NCI-H446 (cell line): Measurements from ENCODE around the gene WNT4.
"Not testable (repeated sequence)": the region's sequence is repeated elsewhere in the genome, so short reads cannot be mapped to it uniquely, and the experiment has no call there.

Source experiments
- DNase-seq, 2 experiments: peaks; one replicate each; lab custom pipeline; 2025; lab: John Stamatoyannopoulos, UW

The WNT4 gene

DNA sequence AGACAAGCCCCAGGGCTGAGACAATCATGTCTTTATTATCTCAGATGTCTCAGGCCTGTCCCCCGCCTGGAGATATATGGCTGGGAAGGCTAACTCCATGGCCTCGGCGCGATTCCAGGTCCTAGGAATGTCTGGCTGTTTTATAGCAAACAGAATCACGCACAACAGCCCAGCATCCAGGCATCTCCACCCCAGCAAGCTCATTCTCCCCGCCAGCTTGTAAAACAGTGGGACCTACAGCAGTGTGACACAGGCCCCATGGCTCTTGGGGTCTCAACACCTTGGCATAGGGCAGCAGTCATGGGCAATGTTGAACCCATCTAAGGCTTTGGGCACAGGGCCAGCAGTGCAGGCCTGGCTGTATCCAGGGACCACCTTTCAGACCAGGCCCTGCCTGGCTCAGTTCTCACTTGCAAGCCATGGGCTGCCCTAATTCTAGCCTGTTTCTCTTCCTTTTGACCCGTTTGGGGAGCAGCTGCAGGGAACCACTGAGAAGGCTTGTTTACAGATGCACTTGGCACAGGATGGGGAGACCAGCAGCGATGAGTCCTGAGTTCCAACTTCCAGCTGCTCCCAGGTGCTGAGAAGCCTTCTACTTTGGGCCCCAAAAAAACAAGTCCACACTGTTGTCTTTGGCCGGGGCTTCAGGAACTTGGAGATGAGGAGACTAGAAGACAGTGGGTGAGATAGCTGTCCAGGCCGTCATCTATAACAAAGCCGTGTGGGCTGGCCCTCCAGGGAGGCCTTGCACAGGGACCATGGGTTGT, 34.4 kb downstream of the WNT4 start:
- DNase-seq: no peak

DNA sequence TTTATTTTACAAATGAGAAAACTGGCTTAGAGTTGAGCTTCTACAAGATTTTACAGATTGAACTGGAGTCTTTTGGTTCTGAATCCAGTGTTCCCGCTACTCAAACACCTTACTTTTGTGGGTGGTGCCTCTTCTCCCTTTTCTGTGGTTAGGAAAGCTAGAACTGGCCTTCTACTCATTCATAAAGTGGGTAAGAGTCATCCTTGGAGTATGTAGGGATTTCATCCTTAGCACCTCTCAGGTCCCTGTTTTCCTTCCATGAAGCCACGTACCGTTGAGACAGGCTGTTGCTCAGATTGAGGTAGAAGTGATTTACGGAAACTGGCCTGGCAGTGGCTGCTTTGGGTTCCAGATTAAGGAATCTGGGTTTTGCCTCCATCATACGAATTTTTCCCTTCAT, 35.8 kb downstream of the WNT4 start:
- DNase-seq: no peak

DNA sequence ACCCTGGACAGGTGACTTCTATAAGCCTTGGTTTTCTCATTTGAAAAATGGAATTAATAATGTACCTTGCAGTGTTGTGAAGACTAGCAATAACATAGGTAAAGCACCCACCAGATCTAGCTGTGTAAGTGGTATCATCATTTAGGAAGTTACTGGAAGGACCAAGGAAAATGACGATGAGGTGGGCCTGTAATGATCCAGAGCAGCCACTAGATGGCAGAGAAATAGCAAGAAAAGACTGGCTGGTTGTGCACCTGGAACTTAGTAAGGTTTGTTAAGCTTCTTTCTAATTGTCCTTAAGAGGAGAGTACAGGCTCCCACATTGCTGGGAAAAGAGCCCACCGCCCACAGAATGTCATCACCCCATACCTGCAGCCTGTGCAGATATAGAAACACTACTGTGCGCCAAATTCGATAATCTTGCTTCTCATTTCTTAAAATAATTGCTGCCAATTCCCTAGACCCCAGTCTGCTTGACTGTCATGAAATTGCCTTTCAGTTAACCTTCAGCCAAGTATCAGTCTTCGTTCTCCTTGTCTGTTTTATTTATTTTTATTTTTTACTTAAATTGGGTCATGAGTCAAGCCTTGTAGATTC, 37.2 kb downstream of the WNT4 start:
- DNase-seq: peak; percentile 7 to 65

DNA sequence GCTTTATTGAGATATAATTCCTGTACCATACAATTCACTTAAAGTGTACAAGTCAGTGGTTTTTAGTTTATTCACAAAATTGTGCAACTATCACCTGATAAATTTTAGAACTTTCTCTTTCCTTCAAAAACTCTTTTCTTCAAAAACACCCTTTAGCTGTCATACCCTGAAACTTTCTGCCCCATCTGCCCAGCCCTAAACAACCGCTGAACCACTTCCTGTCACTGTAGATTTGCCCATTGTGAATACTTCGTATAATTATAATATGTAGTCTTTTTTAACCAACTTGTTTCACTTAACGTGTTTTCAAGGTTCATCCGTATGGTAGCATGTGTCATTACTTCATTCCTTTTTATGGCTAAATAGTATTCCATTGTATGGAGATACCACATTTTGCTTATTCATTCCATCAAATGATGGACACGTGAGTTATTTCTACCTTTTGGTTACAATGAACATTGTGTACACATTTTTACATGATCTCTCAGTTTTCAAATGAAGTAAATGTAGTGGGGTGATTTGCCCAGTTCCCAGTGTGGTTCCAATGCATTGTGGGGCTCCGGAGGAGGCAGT, 37.9 kb downstream of the WNT4 start:
- DNase-seq: no peak

DNA sequence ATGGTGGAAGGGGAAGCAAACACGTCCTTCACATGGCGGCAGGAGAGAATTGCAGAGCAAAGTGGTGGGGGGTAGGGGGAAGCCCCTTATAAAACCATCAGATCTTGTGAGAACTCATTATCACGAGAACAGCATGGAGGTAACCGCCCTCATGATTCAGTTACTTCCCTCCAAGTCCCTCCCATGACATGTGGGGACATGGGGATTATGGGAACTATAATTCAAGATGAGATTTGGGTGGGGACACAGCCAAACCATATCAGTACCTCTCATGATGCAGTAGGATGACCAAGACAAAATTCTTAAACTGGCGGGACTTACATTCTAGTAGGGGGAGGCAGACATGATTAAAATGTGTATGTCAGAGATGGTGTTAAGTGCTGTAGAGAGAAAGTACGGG, 38.8 kb downstream of the WNT4 start:
- no peak for DNase-seq

DNA sequence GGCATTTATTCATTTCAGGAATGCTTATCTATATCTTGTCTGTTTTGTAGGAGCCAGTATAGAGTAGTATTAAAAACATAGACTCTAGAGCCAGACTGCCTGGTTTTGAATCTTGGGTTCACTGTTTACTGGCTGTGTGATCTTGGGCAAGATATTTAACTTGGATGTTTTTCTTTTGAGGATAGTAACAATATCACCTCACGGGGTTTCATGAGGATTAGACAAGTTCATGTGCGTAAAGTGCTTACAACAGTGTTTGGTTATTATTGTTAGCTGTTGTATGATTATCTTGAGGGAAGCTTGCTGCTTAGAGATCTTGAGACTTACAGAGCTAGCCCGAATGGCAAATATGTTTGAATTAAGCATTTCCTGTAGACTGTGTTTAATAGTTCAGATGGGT, 40.2 kb downstream of the WNT4 start:
- DNase-seq: no peak

DNA sequence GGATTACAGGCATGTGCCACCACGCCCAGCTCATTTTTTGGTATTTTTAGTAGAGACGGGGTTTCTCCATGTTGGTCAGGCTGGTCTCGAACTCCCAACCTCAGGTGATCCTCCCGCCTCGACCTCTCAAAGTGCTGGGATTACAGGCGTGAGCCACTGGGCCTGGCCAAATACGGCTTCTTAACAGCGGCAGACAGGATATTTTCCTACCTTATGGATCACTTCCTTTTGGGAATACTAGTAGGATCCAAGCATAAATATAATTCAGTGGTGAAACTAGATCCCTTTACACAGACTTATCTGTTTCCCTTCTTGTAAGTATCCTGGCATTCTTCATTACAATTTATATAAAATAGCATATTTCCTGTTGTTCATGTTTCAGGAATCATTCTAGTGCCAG, 40.9 kb downstream of the WNT4 start:
- no peak for DNase-seq

DNA sequence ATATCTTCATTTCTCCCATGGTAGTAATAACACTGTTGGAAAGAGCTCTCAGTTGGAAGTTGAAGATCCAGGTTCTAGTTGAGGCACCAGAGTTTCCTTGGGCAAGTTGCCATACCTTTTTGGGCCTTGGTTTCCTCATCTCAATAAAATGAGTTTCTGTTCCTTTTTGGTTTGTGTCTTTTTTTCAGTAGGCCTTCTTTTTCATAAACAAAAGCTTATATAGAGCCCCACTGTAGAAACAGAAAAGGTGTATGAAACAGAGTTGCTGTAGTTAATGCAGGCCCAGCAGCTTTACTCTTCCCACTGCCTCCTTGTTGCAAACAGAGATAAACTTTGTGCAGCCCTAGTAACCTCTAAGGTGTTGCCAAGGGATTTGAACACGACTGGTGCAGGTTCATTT, 41.7 kb downstream of the WNT4 start:
- DNase-seq: no peak

DNA sequence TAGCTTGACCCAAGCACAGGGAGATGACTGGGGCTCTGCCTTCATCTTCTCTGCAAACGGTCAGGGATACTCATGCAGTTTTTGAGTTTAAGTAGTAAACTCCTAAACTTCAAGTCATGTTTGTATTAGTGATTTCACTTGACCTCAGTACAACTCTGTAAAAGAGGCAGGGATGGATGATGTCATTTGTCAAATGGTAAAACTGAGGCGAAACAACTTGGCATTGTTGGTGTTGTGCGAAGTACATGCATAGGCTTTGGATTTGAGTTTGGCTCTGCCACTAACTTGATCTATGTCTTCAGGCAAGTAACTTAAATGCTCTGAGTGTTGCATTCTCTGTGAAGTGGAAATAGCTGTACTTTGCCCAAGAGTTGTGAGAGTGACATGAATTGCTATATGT, 42.7 kb downstream of the WNT4 start:
- DNase-seq: no peak

DNA sequence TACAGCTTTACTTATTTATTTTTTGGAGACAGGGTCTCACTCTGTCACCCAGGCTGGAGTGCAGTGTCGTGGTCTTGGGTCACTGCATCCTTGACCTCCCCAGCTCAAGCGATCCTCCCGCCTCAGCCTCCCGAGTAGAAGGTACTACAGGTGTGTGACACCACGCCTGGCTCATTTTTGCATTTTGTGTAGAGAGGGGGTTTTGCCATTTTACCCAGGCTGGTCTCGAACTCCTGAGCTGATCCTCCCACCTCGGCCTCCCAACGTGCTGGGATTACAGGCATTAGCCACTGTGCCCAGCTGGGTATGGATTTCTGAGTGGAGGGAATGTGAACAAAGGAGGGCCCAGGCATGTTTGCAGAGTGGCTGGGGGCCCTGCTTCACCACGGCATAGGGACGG, 44.1 kb downstream of the WNT4 start:
- DNase-seq: no peak

DNA sequence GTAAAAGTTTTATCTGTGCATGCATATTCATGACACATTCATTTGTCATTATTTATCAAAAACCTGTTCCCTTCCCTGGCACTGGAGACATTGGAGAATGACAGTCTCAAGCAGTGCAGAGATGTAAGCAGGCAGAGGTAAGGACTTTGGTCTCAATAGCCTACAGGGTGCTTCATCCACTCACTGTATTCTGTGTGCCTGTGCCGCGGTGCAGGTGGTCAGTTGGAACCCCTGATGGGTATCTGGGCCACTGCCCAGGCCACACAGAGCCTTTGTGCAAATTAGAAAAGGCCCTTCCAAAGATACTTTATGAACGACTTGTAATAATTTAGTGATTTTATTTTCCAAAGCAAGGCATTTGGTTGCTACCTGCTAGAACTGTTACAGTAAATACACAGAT, 46.4 kb downstream of the WNT4 start:
- DNase-seq: no peak

DNA sequence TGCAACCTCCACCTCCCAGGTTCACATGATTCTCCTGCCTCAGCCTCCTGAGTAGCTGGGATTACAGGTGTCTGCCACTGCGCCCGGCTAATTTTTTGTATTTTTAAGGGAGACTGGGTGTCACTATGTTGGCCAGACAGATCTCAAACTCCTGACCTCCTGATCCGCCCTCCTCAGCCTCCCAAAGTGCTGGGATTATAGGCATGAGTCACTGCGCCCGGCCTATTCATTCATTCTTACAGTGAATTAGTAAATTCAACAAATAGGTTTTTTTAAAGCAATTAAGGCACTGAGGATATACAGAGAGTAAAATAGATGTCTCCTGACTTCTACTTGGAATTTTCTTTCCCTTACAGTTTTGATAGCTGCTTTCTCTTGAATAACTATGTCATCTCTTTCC, 46.9 kb downstream of the WNT4 start:
- no peak for DNase-seq

DNA sequence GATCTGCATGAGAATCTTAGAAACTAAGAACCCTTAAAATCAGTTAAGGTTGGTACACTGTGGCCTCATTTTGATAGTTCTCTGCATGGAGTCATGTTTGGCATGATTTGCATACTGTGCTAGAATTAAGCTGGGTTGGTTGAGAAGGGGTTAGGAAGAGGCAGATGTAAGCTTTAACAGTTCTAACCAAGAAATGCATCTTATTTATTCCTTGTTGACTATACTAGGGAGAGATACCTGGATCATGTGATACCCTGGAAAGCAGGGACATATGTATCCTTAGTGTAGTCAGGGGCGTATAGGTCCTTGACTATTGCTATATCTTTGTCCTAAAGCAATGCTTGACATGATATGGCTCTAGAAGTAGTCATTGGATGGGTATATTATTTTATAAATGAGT, 49.4 kb downstream of the WNT4 start:
- no peak for DNase-seq

DNA sequence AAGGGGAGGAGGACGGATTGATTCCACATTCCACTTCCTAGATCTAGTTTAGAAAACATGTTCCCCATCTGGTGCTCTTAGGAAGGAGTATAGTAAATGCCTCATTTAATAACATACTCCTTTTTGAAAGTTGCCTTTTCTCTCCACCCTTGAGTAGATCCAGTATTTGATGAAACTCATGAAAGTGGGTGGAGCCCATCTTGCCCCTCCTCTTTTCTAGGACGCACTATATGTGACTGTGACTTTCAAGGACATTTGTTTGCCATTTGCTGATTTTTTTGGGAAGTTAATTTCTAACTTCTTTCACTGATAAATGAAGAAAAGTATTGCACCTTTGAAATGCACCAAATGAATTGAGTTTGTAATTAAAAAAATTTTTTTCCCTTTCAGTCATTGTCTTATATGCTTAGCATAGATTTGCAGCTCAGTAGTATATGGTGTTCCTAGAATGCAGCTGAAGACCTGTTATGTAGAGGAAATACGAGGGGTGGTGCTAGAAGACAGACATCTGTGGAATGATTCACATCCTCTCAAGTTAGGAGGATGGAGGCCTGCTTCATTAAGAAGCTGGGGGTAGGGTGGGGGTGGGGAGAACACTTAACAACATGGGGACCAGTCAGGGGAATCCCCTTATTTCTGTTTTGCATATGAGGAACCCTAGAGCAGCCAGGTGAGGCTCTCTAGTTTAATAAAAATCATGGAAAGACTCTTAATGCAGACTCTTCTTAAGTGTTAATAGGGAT, 50.7 kb downstream of the WNT4 start:
- not testable (repeated sequence) for DNase-seq

DNA sequence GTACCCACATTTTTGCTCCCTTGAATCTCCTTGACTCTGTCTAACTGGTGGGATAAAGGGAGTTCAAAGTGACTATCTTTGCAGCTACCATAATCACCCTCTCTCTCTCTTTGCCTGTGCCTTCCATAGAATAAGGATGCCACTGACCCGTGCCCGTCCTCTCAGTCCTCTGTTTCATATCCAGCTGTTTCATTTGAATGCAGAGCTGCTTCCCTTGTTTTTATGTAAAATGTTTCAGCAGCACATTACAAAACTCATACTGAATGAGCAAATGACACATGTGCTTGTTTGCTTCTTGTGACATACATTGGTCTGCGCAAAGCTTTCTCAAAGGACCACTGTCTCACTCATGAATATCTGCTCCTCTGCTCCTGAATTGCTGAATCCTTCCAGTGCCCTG, 52.0 kb downstream of the WNT4 start:
- no peak for DNase-seq

DNA sequence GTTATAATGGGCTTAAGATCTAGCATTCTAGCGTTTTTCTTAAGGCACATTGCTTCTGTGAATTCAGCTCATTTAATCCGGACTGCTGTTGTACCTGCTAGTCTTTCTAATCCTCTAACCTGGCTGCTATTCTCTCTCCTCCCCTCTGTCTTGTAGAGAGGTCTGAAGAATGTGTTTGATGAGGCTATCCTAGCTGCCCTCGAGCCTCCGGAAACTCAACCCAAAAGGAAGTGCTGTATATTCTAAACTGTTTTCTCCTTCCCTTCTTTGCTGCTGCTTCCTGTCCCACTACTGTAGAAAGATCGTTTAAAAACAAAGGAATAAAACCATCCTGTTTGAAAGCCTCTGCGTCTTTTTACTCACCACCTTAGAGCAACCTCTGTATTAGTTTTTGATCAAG, 53.1 kb downstream of the WNT4 start:
- no peak for DNase-seq

DNA sequence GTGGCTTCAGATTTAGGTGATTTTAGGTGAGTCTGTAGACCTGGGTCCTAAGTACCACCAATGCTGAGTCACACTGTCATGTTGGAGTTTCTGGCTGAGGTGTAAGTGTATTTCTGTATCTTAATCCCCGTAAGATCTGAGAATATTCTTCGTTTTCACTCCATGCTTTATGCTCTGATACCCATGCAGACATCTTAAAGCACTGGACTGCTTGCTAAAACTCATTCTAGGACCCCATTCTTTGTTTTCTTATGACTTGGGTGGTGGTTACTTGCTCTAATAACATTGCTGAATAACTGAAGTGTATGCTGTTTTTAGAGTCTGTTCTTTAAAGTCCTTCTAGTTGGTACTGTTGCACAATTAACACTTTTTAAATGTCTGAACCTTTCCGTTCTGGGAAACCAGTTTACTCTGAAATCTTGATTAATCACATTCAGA, 53.7 kb downstream of the WNT4 start:
- no peak for DNase-seq

DNA sequence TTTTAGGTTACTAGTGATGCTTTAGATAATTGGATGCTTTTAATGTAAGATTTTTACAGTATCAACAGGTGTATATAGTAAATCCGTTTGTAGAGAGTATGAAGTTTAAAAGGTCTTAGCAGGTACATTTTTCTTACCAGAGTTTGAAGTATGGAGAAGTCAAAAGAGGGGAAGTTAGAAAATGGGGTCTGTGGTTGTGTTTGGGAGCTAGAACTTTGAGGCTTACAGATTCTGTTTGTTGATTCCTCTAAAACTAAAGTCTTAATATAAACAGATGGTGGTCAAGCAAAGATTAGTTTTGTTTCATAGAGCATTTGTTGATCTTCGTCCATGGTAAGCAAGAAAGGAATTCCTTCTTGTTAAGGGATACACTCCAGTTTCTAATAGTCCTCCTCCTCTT, 54.6 kb downstream of the WNT4 start:
- no peak for DNase-seq

DNA sequence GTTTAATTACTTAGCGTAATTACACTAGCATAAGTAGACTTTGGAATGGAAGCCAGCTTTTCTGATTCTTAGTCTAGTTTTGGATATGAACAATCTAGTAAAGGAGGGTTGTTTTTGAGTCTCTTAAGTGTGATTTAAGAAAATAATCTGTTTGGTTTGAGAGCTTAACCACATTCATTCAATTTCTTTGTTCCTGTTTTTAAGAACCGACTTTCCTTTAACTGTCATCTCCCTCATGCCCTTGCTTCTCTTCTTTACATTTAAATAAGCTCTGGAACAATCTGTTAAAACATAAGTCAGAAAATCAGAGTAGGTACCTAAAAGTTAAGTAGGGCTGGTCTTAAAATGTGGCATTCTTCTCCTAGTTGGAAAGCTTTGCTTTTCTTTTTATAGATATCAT, 62.7 kb downstream of the WNT4 start:
- no peak for DNase-seq

DNA sequence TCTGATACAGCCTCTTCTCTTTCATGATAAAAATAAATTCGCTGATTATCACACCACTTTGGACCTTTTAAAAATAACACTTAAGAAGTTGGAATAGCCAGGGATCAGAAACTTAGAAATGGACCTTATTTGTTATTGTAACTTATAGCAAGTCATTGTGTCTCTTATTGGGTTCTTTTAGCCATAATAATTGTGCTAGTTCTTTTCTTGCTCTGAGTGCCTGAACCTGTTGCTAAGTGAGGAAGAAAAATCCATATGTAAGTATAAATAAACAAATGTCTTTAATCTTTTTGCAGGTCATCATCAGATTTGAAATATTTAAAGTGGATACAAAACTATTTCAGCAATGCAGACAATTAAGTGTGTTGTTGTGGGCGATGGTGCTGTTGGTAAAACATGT, 64.8 kb downstream of the WNT4 start:
- no peak for DNase-seq

DNA sequence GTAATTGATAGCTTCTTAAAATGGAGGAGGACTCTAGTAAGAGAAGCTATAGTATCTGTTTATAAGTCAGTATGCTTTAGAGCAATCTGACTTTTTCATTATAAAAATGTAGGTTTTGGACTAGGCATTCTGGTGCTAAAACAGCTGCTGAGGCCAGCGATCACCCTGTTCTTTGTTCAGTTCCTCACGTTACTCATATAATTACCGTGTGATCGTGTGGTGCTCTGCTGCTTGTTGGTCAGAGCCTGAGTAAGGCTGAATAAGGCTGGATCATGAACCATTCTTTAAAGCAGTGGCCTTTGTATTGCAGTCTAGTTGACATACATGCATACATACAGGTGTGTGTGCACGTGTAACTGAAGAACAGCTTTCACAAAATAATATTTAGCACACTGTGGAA, 65.2 kb downstream of the WNT4 start:
- no peak for DNase-seq

DNA sequence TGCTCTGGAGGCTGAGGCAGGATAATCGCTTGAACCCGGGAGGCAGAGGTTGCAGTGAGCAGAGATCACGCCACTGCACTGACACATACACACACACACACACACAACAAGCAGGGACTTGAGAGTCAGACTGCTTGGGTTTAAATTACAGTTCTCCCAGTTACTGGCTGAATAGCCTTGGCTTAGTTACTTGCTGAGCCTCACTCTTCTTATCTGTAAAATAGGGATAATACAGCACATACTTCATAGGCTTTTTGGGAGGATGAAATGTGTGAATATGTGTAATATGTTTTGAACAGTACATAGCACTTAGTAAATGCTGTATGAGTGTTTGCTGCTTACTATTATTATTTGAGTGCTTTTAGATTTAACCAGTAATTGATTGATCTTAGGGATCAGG, 66.6 kb downstream of the WNT4 start:
- DNase-seq: no peak

DNA sequence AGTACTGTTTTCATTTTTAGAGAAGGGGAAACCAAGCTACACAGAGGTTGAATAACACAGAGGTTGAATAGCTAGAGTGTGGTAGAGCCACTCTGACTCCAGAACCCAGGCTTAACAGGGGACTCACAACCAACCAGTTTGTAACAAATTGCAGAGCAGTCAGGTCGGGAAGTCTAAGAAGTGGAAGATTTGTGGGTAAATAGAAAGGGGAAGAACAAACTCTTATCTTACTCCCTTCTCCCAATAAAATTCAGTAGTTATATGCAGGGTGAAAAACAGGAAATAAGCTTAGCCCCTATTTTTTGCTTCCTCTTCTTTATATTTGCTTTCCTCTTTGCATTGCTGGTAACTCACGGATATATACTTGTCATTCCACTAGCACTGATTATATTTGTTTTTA, 67.2 kb downstream of the WNT4 start:
- no peak for DNase-seq
